ENCODE data around the gene URI1.

Gene URI1

GRCh38 chr19:30060531-30061222 lies 118.6 kb downstream of the URI1 start:
- H3K27ac ChIP-seq, result no peak overlapping the region
- no peak for TF ChIP-seq ZFX (IDR thresholded peaks at IDR 0.05; ENCODE audit: borderline replicate concordance)
- no peak for TF ChIP-seq CTCF (IDR thresholded peaks at IDR 0.05)

DNA sequence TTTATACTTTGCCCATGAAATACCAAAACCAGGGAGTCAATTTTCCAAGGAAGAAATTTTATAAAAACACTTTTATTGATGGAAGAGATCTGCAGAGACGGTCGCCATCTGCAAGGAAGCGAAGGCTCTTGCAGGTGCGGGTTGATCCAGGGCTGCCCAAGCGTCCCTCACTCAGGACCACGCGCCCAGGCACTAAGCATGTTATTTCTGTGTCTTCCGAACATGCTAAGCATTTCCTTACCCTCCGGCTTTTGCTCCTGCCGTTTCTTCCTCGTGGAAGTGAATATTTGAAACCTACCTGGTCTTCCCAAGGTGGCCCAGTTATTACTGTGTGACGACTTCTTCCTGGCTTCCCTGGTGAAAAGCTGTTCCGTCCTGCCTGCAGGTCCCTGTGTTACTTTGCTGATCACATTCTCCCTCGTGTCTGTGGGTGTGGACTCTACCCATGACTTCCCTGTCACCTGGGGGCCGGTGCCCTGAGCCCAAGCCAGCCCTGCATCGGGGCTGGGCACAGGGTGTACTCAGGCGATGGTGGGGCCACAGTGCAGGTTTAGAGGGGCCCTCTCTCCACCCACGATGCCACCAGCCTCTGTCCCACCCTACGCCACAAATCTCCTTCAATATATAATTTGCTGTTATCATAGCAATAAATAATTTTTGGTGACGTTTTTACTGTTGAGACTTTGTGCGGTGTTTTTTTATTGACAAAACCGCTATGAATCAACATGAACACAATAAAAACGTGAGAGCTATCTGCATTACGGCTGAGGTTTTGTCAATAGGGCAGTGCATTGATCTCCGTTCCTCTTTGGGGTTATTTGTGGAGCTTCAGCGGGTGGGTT lies 119.4 kb downstream of the URI1 start:
- no peak for TF ChIP-seq CTCF (IDR thresholded peaks at IDR 0.05)
- no peak for TF ChIP-seq ZFX (IDR thresholded peaks at IDR 0.05; ENCODE audit: borderline replicate concordance)
- H3K27ac ChIP-seq, result no peak overlapping the region

DNA sequence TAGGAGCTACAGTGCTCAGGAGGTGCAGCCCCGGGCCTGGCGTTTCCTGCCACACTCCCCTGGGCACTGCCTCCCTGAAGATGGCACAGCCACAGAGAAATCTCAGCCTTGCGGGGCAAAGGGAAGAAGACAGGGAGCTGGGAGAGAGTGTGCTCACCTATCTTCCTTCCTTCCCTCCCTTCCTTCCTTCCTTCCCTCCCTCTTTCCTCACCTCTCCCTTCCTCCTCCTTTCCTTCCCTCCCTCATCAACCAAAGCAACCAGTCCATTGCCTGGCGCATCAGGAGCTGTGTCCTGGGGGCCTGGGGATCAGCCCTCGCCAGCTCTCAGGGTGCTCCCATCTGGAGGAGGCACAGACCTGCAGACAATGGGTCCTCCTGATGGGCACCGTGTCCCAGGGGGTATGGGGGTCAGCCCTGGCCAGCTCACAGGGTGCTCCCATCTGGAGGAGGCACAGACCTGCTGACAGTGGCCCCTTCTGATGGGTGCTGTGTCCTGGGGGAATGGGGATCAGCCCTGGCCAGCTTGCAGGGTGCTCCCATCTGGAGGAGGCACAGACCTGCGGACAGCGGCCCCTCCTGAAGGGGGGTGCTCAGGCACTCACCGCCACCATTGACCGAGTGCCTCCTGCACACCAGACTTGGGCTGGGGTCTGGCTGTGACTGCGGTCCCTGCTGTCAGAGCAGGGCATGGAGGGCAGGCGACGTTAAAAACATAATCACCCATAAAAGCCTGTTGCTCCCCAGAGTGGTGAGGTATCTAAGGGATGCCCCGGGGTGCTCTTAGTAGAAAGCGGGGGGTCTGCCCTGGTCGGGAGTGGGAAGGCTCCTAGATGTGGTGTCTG lies 120.2 kb downstream of the URI1 start:
- H3K27ac ChIP-seq, result no peak overlapping the region
- TF ChIP-seq CTCF (IDR thresholded peaks at IDR 0.05) (no peak), ZFX (IDR thresholded peaks at IDR 0.05; ENCODE audit: borderline replicate concordance) (no peak)

GRCh38 chr19:30062907-30063649 lies 121.0 kb downstream of the URI1 start:
- no peak overlapping the region for H3K27ac ChIP-seq
- TF ChIP-seq ZFX (IDR thresholded peaks at IDR 0.05; ENCODE audit: borderline replicate concordance), result no peak
- no peak for TF ChIP-seq CTCF (IDR thresholded peaks at IDR 0.05)

- no peak overlapping the region for H3K27ac ChIP-seq
- TF ChIP-seq ZFX (IDR thresholded peaks at IDR 0.05; ENCODE audit: borderline replicate concordance) (no peak), CTCF (IDR thresholded peaks at IDR 0.05) (no peak)
Observed at GRCh38 chr19:30063650-30064347, 121.8 kb downstream of the URI1 start.

- H3K27ac ChIP-seq, result no peak overlapping the region
- TF ChIP-seq ZFX (IDR thresholded peaks at IDR 0.05; ENCODE audit: borderline replicate concordance) (no peak), CTCF (IDR thresholded peaks at IDR 0.05) (no peak)
Observed at GRCh38 chr19:30064348-30064699, 122.3 kb downstream of the URI1 start.
